GM21360 (cell line): Measurements from ENCODE around the gene USP6NL.

ENCODE experiments used
- ATAC-seq: cut with Tn5 transposase; IDR thresholded peaks from one replicate; pipeline ENCODE4 v1.9.1; 2021; ENCODE audit warnings: mild to moderate bottlenecking, moderate library complexity; ENCODE audit not compliant: unreplicated experiment

Gene USP6NL

DNA sequence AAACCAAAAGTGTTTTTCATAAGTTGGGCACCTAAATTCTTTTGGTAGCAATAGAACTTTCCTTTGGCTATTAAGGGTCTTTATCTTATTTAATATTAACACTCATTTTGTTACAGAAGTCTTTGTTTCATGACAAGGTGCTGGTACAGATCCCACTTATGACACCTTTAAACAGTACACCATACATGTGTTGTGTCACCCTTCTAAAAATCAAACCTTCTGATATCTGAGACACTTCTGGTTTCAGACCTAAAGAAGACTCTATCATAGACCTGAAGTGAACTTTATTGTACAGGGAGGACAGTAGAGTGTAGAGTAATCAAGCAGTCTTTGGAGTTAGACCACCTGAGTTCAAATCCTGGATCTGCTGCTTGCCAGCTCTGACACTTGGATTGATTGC lies 5.8 kb upstream of the USP6NL start:
- no peak for ATAC-seq

DNA sequence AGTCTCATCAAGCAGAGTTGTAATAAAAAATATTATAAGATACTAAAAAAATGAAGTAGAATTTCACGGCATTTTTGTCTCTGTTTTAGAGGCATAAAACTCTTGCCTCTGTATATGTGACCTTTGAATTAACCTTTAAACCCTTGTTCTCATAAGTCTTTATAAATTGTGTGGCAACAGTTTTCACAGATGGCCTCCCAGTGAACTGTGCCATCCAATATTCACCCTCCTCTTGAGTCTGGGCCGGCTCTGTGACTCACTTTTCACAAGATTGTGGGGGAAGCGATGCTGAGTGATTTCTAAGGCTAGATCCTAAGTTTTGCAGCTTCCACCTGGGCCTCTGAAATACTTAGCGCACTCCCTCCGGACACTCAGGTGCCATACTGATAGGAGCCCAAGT lies 4.6 kb upstream of the USP6NL start:
- ATAC-seq = no peak

DNA sequence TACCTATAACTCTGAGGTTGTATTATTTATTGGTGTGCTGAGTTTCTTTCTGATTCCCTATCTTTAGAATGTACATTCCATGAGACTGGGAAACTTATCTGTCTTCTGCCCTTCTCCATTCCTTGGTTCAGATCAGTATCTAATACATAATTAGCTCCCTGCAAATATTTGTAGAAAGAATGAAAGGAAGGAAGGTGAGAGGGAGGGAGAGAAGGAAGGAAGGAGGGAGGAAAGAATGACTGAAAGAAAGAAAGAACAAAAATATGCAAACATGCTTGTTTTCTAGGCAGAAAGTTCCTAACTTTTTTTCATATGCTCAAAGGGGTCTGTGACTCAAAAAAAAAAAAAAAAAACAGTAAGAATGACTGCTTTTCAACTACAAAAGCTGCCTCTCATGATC lies 3.9 kb upstream of the USP6NL start:
- ATAC-seq = no peak

DNA sequence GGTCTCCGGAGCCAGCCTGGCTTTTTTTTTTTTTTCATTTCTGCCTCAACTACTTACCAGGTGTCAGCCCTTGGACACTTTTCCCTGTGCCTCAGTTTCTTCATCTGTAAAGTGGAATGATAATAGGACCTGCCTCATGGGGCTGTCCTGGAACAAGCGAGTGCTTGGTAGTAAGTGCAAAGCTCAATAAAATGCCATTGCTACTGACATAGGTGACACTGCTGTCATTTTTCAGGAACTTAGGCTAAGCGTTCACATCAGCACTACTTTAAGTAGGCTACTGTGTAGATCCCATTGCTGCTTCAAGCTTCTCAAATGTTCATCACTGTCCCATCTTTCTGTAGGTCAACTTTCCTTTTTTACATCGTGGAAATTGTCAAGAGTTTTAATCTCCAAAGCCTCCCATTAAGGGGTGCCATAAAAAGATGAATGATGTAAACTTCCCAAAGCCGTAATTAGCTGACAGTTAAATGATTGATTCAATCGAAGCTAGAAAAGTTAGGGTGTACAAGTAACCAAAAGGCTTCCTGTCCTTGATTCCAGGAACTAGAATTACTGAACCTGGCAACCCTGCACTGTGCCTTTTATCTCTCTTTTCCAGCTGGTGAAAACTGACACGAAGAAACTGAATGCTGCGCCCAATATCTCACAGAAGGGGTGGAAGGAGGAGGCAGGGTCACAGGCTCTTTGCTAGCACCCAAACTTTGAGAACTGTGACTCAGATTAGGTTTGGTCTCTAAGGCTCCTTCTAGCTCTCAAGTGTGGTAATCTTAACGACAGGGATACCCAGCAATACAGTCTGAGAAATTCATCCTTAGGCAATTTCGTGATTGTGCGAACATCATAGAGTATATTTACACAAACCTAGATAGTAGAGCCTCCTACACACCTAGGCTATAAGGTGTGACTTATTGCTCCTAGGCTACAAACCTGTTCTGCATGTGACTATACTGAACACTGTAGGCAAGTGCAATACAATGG lies 861 bp upstream of the USP6NL start:
- ATAC-seq = no peak

DNA sequence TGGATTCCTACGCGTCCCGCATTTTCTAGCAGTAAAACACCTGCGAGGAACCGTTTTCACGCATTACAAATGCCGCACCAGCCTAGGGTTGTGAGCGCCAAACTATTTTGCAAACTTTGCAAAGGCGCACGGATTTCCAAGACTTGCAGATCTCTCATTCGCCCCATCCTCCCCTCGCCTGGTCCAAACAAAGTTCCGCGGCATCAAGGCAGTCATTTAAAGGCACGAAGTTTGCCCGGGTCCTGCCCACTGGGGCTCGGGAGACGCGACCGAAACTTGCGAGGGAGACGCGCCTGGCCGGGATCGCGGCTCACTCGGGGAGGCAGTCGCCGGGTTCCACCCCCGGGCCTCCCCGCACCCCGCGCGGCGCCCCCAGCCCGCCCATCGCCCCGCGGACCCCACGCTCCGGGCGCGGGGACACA lies 613 bp downstream of the USP6NL start:
- ATAC-seq = peak; percentile 6

DNA sequence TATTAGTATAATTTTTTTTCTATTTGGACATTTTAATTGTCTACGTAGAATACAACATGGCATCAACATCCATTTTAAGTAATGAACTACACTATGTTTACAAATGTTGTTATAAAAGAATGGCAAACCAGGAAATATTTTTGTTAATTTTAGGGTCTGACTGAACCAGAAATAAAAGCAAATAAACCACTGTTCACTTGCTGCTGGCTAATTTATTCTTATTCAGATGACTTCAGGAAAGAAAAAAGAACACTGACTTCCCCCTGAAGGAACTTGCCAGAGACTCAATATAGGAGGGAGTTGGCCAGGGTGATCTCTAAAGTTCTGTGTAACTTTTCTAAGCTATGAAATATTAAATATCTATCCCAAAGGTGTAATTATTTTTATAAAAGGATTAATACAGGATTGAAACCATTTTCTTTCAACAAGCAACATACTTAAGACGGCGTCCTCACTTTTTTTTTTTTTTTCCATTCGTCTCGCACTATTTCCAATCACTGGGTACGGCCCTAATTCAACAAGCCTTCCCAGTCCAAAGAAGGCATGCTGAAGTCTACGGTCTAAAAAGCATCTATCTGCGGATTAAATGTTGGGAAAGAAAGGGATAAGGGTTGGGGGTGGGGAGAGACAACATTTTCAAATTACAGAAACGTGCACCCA lies 1.2 kb downstream of the USP6NL start:
- ATAC-seq = no peak

DNA sequence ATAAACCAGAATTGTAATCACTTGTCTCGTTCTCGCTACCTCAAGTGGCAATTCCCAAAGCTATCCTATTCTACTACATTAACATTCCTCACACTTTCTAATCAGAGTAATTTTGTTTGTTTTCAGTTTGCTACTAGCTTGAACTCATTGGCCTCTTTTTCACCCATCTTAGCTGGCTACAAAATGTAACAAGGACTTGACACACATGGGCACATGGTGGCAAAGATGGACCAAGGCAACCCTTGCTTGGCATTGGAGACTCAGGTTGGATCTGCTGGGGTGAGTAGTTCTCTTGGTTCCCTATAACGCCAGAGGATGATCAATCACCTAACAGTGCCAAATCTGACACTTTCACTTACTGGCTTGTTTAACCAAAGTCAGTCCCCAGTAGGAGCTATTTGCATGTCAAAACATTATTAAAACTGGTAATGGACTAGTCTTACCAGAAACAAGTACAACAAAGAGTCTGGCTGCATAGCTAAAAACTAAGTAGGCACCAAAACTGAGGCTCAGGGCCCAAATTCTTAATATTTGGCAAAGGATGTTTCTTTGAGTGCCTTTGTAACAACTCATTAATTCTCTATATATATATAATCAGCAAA lies 1.9 kb downstream of the USP6NL start:
- ATAC-seq = no peak

DNA sequence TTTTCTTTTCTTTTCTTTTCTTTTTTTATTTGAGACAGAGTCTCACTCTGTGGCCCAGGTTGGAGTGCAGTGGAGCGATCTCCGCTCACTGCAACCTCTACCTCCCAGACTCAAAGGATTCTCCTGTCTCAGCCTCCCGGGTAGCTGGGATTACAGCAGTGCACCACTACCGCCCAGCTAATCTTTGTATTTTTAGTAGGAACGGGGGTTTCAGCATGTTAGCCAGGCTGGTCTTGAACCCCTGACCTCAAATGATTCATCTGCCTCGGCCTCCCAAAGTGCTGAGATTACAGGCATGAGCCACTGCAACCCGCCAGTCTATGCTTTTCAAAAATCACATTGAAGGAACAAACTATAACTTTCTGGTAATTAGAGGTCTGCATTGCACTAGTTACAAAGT lies 2.4 kb downstream of the USP6NL start:
- ATAC-seq = no peak

DNA sequence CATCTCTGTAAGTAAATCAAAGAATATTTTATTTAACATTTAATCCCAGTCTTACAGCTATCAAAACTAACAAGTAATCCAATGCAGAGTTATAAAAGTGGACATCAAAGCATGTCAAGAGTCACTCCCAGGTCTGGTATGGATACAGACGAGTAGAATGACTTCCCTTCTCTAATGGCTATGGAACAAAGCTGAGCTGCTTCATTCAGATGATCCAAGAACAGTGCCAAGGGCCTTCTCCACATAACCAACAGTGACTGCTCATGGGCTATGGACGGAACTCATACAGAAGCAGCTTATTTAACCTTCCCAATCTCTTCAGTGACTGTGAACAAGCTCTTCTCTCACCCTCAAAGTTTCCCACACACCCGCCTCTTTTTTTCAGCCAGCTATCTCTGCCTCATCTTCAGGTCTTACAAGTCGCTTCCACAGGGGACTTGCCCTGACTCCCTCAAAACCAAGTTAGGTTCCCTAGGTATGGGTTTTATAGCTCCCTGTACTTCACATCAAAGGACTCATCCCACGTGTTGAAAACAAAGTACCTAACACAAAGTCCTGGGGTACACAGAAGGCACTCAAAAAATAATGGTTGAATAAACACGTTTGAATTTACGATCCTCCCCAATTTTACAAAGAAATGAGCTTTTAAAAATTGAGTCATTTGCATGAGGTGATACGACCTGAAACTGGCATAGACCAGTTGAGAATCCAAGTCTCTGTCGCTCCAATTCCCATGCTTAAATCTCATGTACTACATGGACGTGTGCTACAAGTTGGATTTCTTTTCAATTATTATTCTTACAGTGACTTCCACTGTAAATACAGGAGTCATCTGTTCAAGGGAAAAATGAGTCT lies 3.1 kb downstream of the USP6NL start:
- no peak for ATAC-seq

DNA sequence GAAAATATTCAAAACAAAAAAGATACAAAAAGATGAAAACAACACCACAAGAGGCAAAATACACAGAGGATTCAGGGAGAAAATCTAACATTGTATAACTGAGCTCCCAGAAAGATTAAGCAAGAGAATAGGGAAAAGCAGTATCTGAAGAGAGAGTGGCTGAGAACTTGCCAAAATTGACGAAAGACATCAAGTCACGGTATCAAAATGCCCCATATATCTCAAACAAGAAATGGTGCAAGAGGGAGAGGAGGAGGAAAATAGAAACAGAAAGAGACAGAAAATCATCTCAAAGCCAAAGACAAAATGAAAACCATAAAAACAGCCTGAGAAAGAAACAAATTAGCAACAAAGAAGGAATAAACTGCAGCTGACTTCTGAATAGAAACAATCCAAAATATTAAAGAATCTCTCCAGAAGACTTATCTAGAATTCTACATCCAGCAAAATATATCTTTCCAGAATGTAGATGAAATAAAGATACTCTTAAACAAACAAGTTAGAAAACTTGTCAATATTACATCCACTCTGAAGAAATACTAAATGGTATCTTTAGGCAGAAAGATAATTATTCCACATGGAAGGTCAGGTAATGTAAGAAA lies 5.5 kb downstream of the USP6NL start:
- no peak for ATAC-seq

DNA sequence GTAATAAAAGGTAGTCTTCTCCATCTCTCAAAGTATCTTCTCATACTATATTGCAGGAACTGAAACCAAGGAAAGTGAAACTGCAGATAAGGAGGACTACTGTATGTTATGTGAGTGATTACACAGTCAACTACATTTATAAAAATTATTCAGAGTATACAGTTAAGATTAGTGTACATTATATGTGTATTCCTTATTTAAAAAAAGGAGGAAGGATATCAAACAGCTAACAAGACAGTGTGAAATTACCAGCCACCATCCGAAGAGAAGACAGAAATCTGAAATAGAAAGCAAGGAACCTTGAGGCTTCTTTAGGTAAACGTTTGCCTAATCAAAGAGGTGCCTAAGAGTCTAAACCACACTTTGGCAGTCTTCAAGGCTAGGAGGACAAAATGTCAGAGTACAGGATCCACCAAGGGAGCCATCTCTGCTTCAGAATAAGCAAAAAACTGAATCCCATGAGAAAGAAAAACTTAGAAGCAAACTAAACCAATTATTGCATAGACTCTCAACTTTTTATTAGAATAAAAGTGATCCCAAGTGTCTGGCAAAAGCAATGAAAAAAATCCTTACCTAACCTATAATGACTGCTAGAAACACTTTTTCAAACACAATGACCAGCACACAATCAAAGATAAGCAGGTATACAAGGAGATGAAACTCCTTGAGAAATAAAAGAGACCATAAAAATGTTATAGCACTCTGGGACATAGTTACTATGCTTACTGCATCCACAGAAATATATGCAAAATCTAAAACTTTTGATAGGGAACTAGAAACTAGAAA lies 6.4 kb downstream of the USP6NL start:
- no peak for ATAC-seq

DNA sequence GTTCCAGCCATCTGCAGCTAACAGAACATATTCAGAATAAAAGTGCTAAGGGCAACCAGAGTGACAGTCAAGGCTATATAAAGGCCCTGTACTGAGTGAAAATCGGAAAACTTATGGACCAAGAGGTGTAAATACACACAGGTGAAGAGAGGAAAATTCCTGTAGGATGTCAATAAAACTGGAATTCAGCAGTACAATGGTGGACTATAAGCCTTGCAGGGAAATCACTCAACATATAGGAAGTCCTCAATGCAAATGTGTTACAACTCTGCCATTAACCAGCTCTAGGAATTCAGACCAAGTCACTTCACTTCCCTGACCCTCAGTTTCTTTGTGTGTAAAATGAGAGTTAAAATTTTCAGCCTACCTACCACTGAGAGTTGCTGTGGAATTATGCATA lies 7.7 kb downstream of the USP6NL start:
- no peak for ATAC-seq

DNA sequence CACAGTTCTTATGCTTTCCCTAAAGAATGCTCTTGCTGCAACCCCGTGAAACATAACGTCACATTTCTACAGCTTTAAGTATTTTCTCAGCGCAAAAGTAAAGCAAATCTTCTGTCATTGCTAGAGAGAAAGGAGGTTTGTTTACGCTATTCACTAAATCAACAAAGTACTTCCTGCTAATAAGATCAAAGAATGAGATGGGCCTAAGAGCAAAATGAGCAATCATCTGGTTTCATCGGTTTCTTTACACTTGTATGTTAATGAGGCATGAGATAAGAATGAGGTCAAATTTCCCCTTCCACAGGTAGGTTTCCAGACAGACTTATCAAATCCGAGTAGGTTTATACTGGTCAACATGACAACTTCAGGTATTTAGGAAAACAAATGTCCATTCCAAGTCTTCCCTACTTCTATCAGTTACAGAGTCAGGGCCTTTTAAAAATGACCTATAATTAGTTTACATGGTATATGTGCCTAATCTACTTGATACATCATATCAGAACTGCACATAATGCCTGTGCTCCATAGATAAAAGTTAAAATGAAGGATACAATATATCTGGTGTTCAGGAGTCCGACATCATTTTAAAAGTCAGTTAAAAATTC lies 8.4 kb downstream of the USP6NL start:
- peak; percentile 42 for ATAC-seq

DNA sequence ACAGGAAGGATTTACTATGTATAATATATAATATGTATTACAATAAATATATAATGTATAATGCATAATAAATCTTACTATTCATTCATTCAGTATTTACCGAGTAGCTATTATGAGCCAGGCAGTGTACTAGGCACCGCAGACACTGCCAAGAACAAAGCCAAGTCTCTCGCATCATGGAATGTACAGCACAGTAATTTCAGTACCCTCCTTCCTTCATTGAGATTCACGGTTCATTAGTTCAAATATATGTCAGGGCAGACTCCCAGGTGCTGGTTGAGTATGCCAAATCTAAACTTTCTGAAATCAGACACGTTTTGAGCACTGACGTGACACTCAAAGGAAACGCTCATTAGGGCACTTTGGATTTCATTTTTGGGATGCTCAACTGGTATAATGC lies 9.1 kb downstream of the USP6NL start:
- no peak for ATAC-seq

DNA sequence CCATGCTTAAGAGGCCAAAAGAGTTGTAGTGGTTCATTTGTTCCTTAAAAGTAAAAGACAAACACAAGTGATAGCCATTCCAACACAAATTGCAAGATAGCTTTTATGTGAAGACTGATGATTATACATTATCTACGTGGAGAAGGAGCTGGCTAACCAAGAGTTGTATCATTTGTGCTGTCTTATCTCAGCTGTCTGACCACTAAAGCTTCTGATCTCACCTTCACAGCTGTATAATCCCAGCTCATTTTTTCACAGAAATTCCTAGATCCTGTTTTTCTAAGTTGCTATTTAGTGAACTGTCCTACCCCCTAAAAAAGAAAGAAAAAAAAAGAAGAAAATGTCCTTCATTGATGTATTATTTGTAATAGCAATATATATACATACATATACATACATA lies 9.8 kb downstream of the USP6NL start:
- ATAC-seq = no peak

DNA sequence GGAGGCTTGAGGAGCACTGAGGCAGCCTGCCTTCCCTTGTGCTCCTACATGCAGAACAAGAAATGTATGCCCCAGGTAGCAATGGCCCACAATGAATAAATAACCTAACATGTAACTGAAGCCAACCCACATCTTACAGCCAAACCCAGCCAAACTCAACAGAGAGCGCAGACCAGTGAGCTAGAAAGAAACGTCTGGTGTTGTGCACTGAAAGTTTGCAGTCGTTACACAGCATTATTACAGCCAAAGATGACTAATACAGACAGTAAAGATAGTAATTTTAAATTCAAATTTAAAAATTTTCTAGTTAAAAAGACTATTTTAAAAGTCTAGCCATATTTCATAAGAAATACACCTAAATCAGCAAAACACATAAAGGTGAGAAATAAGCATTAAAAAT lies 11.2 kb downstream of the USP6NL start:
- ATAC-seq = no peak

DNA sequence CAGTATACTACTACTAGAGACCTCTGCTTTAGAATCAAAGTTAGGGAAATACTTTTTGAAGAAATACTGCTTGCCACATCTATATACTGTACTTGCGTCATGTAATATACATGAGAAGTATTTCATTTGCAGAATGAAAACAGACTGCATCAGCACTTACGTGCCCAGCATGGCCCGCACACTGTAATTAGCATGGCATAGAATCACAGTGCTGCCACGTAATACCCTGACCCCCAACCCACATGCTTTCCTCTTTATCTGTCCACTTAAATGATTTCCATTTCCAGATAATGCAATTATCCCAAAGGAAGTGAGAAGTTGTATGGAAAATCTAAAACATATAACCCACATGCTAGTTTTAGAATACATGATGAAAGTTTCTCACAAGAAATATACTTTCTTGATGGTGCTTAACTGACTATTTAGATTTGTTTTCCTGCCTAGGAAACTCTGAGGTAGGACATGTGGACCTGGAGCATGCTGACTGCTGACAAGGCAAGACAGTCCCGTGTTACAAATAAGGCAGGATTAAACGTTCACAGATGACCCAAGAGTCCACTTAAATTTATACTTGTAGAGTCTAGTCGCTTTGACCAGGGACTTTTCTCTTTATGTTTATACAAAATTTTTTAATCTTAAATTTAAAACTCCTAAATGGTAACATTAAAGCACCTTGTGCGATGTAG lies 12.6 kb downstream of the USP6NL start:
- ATAC-seq = no peak

DNA sequence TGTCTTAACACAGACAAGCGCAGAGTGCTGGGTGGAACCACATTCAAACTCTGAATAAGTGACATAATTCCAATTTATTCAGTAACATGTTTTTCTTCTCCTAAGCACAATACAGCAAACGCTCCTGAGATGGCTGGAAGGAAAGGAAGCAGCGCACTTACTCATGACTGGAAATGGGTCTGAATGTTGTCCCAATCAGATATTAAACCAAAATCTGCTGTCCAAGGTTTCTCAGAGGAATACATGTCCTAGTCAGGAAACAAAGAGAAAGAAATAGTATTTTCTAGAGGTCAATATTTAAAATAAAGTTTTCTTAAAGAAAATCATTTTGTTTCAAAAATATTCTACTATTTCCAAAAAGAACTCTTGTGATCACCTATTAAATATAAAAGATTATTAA lies 14.0 kb downstream of the USP6NL start:
- no peak for ATAC-seq

DNA sequence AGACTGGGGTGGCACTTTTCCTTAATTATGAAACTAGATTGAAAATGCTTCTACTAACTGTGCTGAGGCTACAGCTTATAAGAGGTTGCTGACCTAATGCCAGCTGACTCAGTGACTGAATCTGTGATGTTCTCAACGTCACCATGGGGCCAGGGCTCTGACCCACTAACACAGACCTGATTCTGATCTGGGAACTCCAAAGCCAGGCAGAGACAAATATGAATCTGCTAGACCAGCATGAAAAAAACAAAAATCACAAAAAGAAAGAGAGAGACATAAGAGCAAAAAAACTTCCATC lies 16.1 kb downstream of the USP6NL start:
- ATAC-seq = no peak
